Neural cell (in vitro differentiated cells): Measurements from ENCODE around the gene CBLB. TPM values are rescaled to one million over a fixed set of nuclear protein-coding genes. Genes with fewer than 3 reads are reported as not detected.

Source experiments
- H2AFZ ChIP-seq: fragments of 200-600, 300-800 bp; sonication (generic), shearing (Covaris generic); 2 replicates; pipeline ENCODE4 v1.6.0; 2014; ENCODE audit warnings: low read depth, mild to moderate bottlenecking, antibody characterized with exemption, low read length, moderate library complexity
- H3F3A ChIP-seq: fragments of 200-600 bp; shearing (Covaris generic); 2 replicates; pipeline ENCODE4 v1.6.1; 2016; ENCODE audit warnings: mild to moderate bottlenecking, moderate library complexity, mixed read lengths, antibody characterized with exemption, low read length; ENCODE audit not compliant: insufficient read depth, poor library complexity, severe bottlenecking
- H3K27ac ChIP-seq: fragments of 200-600, 300-800 bp; sonication (generic), shearing (Covaris generic); 2 replicates; pipeline ENCODE4 v1.5.1; 2014; ENCODE audit warnings: mild to moderate bottlenecking, low read length, moderate library complexity
- H3K27me3 ChIP-seq: fragments of 300-800, 200-600 bp; sonication (generic), shearing (Covaris generic); 2 replicates; pipeline ENCODE4 v1.6.0; 2014; ENCODE audit warnings: mild to moderate bottlenecking, low read depth, low read length, moderate library complexity; ENCODE audit not compliant: insufficient read depth
- H3K36me3 ChIP-seq: fragments of 300-800, 200-600 bp; sonication (generic), shearing (Covaris generic); 2 replicates; pipeline ENCODE4 v1.5.1; 2014; ENCODE audit warnings: mild to moderate bottlenecking, antibody characterized with exemption, low read length, moderate library complexity; ENCODE audit not compliant: insufficient read depth
- H3K4me2 ChIP-seq: fragments of 300-800, 200-600 bp; sonication (generic), shearing (Covaris generic); 2 replicates; pipeline ENCODE4 v1.6.0; 2014; ENCODE audit warnings: mild to moderate bottlenecking, low read length
- H3K4me3 ChIP-seq: fragments of 300-800, 200-600 bp; sonication (generic), shearing (Covaris generic); 2 replicates; pipeline ENCODE4 v1.5.1; 2014; ENCODE audit warnings: mild to moderate bottlenecking, low read length, moderate library complexity
- H3K79me2 ChIP-seq: fragments of 200-600 bp; shearing (Covaris generic); replicated peaks from 2 replicates; pipeline ENCODE4 v1.6.0; 2014; ENCODE audit warnings: mild to moderate bottlenecking, low read length, moderate library complexity; ENCODE audit not compliant: insufficient read depth
- H3K9ac ChIP-seq: fragments of 300-800, 200-600 bp; sonication (generic), shearing (Covaris generic); 2 replicates; pipeline ENCODE4 v1.6.1; 2016; ENCODE audit warnings: mild to moderate bottlenecking, low read length, mixed read lengths
- H3K9me2 ChIP-seq: fragments of 200-600 bp; shearing (Covaris generic); 2 replicates; pipeline ENCODE4 v1.6.1; 2016; ENCODE audit warnings: mild to moderate bottlenecking, low read length, mixed read lengths; ENCODE audit not compliant: insufficient read depth
- H3K9me3 ChIP-seq: fragments of 200-600, 300-800 bp; sonication (generic), shearing (Covaris generic); 2 replicates; pipeline ENCODE4 v1.6.1; 2016; ENCODE audit warnings: mild to moderate bottlenecking, mixed run types, low read length, moderate library complexity, mixed read lengths
- H4K20me1 ChIP-seq: fragments of 200-600 bp; shearing (Covaris generic); 2 replicates; pipeline ENCODE4 v1.6.1; 2016; ENCODE audit warnings: mild to moderate bottlenecking, mixed run types; ENCODE audit not compliant: insufficient read depth
- EP300 ChIP-seq: fragments of 450-650 bp; conservative IDR thresholded peaks from 2 replicates; pipeline ENCODE4 v1.6.1; 2014; ENCODE audit warnings: antibody characterized with exemption, mild to moderate bottlenecking, moderate library complexity; ENCODE audit not compliant: poor library complexity, severe bottlenecking
- EZH2 ChIP-seq: fragments of 200-600, 300-800 bp; shearing (Covaris generic), sonication (generic); IDR thresholded peaks from 2 replicates; pipeline ENCODE4 v1.6.1; 2014; ENCODE audit warnings: antibody characterized with exemption, low read length, borderline replicate concordance, mild to moderate bottlenecking; ENCODE audit not compliant: insufficient read depth, poor library complexity, severe bottlenecking
- MXI1 ChIP-seq: fragments of 450-650 bp; conservative IDR thresholded peaks from 2 replicates; pipeline ENCODE4 v1.6.1; 2014; ENCODE audit warnings: antibody characterized with exemption, mild to moderate bottlenecking; ENCODE audit not compliant: poor library complexity, severe bottlenecking
- POLR2AphosphoS5 ChIP-seq: IDR thresholded peaks from 2 replicates; pipeline ENCODE4 v1.6.1; 2012
- RAD21 ChIP-seq: fragments of 450-650 bp; conservative IDR thresholded peaks from 2 replicates; pipeline ENCODE4 v1.6.1; 2014; ENCODE audit warnings: antibody characterized with exemption, mild to moderate bottlenecking, moderate library complexity
- SMC3 ChIP-seq: fragments of 450-650 bp; conservative IDR thresholded peaks from 2 replicates; pipeline ENCODE4 v1.6.1; 2014; ENCODE audit warnings: antibody characterized with exemption, mild to moderate bottlenecking, moderate library complexity; ENCODE audit not compliant: poor library complexity
- TAF1 ChIP-seq: IDR thresholded peaks from 2 replicates; pipeline ENCODE4 v1.6.1; 2012; ENCODE audit warnings: low read depth
- polyA plus RNA-seq: library from polyadenylated mRNA; depleted of rRNA; stranded (reverse); fragments of >200 nt; gene quantifications from 2 replicates; pipeline ENCODE4 v1.2.3, GENCODE V29; 2014
- TF ChIP-seq, protein P1 (sequence below): fragments of 450-650 bp; IDR thresholded peaks from 2 replicates; pipeline ENCODE4 v1.5.1; 2014; ENCODE audit warnings: antibody characterized with exemption, mild to moderate bottlenecking, moderate library complexity; ENCODE audit not compliant: poor library complexity, severe bottlenecking
- TF ChIP-seq, protein P2 (sequence below): IDR thresholded peaks from 2 replicates; pipeline ENCODE4 v1.6.1; 2012; ENCODE audit warnings: borderline replicate concordance

Gene CBLB
- polyA plus RNA-seq, 1 donor from 2014 or later, result 36.4 TPM

DNA sequence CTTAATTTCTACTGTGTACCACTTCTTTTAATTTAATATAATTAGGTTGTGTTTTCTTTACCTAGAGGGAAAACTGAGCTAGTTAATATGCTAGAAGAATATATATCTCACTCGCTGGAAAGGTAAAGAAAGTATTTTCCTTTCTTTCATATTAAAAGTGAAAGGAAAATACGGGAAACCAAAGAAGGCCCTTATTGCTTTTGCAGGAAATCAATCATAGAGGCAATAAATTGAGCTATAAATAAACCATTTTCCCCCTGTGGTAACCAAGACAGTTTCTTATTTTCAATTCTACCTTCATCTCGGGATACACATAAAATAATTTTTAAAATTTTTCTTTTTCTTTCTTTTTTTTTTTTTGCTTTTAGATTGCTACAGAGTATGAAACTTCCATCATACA, 101.6 kb downstream of the CBLB start:
- Histone ChIP-seq H2AFZ (no peak overlapping the region), H3K36me3 (peaks cover 5% of the 10 kb centered on the region), H4K20me1 (no peaks in the 10 kb centered on the region), H3K4me2 (no peak overlapping the region), H3K27ac (no peak overlapping the region), H3K4me3 (no peak overlapping the region), H3K9ac (no peak overlapping the region), H3K9me2 (no peaks in the 10 kb centered on the region), H3K27me3 (no peaks in the 10 kb centered on the region), H3K9me3 (no peaks in the 10 kb centered on the region), H3K79me2 (peaks cover 34% of the 10 kb centered on the region), H3F3A (no peaks in the 10 kb centered on the region)
- TF ChIP-seq RAD21 (no peak), SMC3 (no peak), EP300 (no peak), POLR2AphosphoS5 (no peak), TAF1 (no peak), EZH2 (no peak), MXI1 (no peak)
- TF ChIP-seq, protein P1, sequence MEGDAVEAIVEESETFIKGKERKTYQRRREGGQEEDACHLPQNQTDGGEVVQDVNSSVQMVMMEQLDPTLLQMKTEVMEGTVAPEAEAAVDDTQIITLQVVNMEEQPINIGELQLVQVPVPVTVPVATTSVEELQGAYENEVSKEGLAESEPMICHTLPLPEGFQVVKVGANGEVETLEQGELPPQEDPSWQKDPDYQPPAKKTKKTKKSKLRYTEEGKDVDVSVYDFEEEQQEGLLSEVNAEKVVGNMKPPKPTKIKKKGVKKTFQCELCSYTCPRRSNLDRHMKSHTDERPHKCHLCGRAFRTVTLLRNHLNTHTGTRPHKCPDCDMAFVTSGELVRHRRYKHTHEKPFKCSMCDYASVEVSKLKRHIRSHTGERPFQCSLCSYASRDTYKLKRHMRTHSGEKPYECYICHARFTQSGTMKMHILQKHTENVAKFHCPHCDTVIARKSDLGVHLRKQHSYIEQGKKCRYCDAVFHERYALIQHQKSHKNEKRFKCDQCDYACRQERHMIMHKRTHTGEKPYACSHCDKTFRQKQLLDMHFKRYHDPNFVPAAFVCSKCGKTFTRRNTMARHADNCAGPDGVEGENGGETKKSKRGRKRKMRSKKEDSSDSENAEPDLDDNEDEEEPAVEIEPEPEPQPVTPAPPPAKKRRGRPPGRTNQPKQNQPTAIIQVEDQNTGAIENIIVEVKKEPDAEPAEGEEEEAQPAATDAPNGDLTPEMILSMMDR, result no peak

DNA sequence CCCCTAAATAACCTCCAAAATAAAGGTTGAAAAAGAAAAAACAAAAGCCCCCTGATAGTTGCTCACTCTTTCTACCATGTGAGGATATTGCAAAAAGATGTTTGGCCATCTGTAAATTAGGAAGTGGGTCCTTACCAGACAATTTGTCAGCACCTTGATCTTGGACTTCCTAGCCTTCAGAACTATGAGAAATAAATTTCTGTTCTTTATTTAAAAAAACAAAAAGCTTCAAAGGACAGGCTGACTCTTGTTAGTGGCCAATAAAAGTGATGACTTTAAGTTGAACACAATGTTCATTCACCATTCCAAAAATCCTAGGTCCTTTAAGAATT, 103.5 kb downstream of the CBLB start:
- H3K79me2 ChIP-seq, result peaks cover 21% of the 10 kb centered on the region
- H4K20me1 ChIP-seq, result no peaks in the 10 kb centered on the region

More for the DNA sequence above, 103.5 kb downstream of the CBLB start:
- no peak overlapping the region for H3K9ac ChIP-seq
- no peaks in the 10 kb centered on the region for H3K27me3 ChIP-seq
- peaks cover 5% of the 10 kb centered on the region for H3K36me3 ChIP-seq
- H3F3A ChIP-seq, result no peaks in the 10 kb centered on the region
- H3K27ac ChIP-seq, result no peak overlapping the region
- no peak overlapping the region for H3K4me2 ChIP-seq
- no peaks in the 10 kb centered on the region for H3K9me3 ChIP-seq
- H3K4me3 ChIP-seq, result no peak overlapping the region
- no peak overlapping the region for H2AFZ ChIP-seq
- H3K9me2 ChIP-seq, result no peaks in the 10 kb centered on the region
- TF ChIP-seq, protein P2, sequence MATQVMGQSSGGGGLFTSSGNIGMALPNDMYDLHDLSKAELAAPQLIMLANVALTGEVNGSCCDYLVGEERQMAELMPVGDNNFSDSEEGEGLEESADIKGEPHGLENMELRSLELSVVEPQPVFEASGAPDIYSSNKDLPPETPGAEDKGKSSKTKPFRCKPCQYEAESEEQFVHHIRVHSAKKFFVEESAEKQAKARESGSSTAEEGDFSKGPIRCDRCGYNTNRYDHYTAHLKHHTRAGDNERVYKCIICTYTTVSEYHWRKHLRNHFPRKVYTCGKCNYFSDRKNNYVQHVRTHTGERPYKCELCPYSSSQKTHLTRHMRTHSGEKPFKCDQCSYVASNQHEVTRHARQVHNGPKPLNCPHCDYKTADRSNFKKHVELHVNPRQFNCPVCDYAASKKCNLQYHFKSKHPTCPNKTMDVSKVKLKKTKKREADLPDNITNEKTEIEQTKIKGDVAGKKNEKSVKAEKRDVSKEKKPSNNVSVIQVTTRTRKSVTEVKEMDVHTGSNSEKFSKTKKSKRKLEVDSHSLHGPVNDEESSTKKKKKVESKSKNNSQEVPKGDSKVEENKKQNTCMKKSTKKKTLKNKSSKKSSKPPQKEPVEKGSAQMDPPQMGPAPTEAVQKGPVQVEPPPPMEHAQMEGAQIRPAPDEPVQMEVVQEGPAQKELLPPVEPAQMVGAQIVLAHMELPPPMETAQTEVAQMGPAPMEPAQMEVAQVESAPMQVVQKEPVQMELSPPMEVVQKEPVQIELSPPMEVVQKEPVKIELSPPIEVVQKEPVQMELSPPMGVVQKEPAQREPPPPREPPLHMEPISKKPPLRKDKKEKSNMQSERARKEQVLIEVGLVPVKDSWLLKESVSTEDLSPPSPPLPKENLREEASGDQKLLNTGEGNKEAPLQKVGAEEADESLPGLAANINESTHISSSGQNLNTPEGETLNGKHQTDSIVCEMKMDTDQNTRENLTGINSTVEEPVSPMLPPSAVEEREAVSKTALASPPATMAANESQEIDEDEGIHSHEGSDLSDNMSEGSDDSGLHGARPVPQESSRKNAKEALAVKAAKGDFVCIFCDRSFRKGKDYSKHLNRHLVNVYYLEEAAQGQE, result no peak
- no peak for TF ChIP-seq RAD21
